Muscle of leg (tissue), 11 donors: ENCODE measurements around the gene NSD2. TPM values are rescaled to one million over a fixed set of nuclear protein-coding genes. Genes with fewer than 3 reads are reported as not detected.
"Not testable (repeated sequence)": the region's sequence is repeated elsewhere in the genome, so short reads cannot be mapped to it uniquely, and the experiment has no call there.

Experiments used
- DNase-seq: peaks from one replicate; pipeline ENCODE4 v3.0.0; 2013
- H3K27ac ChIP-seq: one replicate; pipeline ENCODE4 v1.5.1; 2013; ENCODE audit warnings: mild to moderate bottlenecking, low read length, control low read depth
- H3K27me3 ChIP-seq: one replicate; pipeline ENCODE4 v1.6.1; 2013; ENCODE audit warnings: low read length; ENCODE audit not compliant: control insufficient read depth, insufficient read depth
- H3K36me3 ChIP-seq: one replicate; pipeline ENCODE4 v1.6.1; 2013; ENCODE audit warnings: low read length; ENCODE audit not compliant: control insufficient read depth, insufficient read depth
- H3K4me1 ChIP-seq: one replicate; pipeline ENCODE4 v1.6.1; 2013; ENCODE audit warnings: low read length; ENCODE audit not compliant: control insufficient read depth, insufficient read depth
- H3K4me3 ChIP-seq: one replicate; pipeline ENCODE4 v1.5.1; 2013; ENCODE audit warnings: low read length, control low read depth
- H3K9me3 ChIP-seq: replicated peaks from 2 replicates; pipeline ENCODE4 v1.6.1; 2013; ENCODE audit warnings: low read depth, low read length; ENCODE audit not compliant: control insufficient read depth
- WGBS: methylation state at CpG from one replicate; pipeline ENCODE4 v1.1.5; 2013; ENCODE audit warnings: missing lambda C conversion rate; ENCODE audit not compliant: insufficient coverage; 5-methylcytosine and 5-hydroxymethylcytosine counted together
- polyA plus RNA-seq, 8 donors: library from polyadenylated mRNA; unstranded; fragments of 120-200 nt; gene quantifications; one replicate each; pipeline versions ENCODE4 v1.2.1 to v1.2.3, GENCODE V29; 2013; ENCODE audit warnings: inconsistent platforms in 1 of 8, low replicate concordance in 1 of 8; ENCODE audit not compliant: insufficient read length in 8 of 8, insufficient read depth in 1 of 8
- total RNA-seq: library from RNA; stranded (reverse); fragments of 120-200 nt; gene quantifications from one replicate; pipeline ENCODE4 v1.2.4, GENCODE V29; 2013

NSD2 gene
- total and polyA plus RNA-seq, 9 donors, result 35.7 to 56.5 (median 43.0) TPM

DNA sequence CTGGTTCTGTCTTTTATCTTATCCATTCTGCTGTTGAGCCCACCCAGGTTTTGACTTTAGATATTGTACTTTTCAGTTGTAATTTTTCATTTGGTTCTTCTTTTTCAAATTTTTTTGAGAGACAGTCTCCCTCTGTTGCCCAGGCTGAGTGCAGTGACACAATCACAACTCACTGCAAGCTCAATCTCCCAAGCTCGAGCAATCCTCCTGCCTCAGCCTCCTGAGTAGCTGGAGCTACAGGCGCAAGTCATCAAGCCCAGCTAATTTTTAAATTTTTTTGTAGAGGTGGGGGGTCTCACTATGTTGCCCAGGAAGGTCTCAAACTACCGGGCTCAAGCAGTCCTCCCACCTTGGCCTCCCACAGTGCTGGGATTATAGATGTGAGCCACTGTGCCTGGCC, 41.0 kb upstream of the NSD2 start:
- WGBS, result no CpG with 5 or more reads among the region's 3 CpGs
- peaks cover 68% of the 10 kb centered on the region for H3K36me3 ChIP-seq
- no peak for DNase-seq

DNA sequence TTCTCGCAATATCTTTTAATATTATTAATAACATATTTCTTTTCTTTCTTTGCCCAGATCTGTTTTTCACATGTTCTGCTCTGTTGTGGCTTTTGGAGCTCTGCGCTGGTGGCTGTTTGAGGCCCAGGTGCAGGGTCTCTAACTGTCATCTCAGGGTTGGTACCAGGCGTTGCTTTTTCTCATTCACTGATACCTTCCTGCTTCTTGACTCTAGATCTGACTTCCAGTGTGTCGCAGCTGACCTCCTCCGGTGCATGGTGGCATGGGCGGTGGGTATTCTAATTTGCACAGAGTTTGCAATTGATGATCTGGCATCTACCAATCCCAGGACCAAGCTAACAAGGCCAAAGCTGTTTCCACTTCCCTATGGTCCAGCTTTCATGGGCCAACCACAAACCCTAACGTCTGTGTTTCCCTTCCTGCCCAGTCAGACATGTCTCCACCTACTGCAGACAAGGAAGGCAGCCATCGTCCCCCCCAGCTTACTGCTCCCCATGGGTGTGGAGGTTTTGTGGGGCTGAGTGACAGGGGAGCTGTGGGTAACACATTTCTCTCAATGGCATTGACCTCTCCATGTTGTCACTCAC, 40.5 kb upstream of the NSD2 start:
- no peak for DNase-seq
- H3K36me3 ChIP-seq, result peaks cover 68% of the 10 kb centered on the region

More for the DNA sequence above, 41.0 kb upstream of the NSD2 start:
- H3K9me3 ChIP-seq, result no peaks in the 10 kb centered on the region
- no peak overlapping the region for H3K27ac ChIP-seq
- no peaks in the 10 kb centered on the region for H3K27me3 ChIP-seq
- no peak overlapping the region for H3K4me3 ChIP-seq
- no peaks in the 10 kb centered on the region for H3K4me1 ChIP-seq

DNA sequence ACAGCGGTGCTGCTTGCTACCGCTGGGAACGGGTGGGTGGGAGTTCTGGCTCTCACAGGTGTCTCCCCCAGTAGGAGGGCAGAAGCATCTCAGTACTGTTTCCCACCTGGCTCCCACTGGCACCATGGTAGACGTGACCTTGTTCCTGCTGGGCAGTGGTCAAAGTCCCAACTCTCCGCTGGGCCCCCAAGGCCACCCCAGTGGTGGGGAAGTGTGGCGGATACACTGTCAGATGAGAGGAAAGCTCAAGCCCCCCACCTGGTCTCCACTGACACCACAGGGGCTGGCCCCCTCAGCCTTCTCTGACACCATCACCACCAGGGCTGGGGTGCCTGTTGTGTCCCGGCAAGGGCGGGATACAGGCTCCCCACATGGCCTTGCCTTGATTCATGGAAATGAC, 39.9 kb upstream of the NSD2 start:
- no peak overlapping the region for H3K27ac ChIP-seq
- peaks cover 68% of the 10 kb centered on the region for H3K36me3 ChIP-seq
- no peaks in the 10 kb centered on the region for H3K27me3 ChIP-seq
- no peak overlapping the region for H3K4me3 ChIP-seq
- no peaks in the 10 kb centered on the region for H3K9me3 ChIP-seq
- WGBS, result 93% methylated on average over 4 of the region's 8 CpGs
- H3K4me1 ChIP-seq, result no peaks in the 10 kb centered on the region
- DNase-seq, result no peak

More for the DNA sequence above, 40.5 kb upstream of the NSD2 start:
- Histone ChIP-seq H3K9me3 (no peaks in the 10 kb centered on the region), H3K4me1 (no peaks in the 10 kb centered on the region), H3K4me3 (no peak overlapping the region), H3K27ac (no peak overlapping the region), H3K27me3 (no peaks in the 10 kb centered on the region)
- 93% methylated on average over 5 of the region's 8 CpGs for WGBS

DNA sequence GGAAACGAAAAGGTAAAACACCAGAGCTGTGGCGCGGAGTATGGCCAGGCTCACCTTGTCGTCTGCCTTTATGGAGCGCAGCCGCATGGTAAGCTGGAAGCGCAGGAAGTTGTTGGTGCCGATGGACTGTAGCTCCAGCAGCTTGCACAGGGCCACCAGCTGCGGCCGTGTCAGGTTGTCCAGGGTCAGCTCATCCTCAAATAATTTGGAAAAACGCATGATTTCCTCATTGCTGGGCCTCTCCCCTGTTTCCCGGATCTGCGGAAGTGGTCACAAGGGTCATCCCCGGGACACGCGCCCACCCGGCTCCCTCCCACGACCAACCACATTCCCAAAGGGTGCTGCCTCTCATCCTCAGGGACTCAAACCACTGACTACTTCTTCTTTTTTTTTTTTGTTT, 38.5 kb upstream of the NSD2 start:
- no peak overlapping the region for H3K4me3 ChIP-seq
- peaks cover 71% of the 10 kb centered on the region for H3K36me3 ChIP-seq
- 92% methylated on average over 18 of the region's 18 CpGs for WGBS

DNA sequence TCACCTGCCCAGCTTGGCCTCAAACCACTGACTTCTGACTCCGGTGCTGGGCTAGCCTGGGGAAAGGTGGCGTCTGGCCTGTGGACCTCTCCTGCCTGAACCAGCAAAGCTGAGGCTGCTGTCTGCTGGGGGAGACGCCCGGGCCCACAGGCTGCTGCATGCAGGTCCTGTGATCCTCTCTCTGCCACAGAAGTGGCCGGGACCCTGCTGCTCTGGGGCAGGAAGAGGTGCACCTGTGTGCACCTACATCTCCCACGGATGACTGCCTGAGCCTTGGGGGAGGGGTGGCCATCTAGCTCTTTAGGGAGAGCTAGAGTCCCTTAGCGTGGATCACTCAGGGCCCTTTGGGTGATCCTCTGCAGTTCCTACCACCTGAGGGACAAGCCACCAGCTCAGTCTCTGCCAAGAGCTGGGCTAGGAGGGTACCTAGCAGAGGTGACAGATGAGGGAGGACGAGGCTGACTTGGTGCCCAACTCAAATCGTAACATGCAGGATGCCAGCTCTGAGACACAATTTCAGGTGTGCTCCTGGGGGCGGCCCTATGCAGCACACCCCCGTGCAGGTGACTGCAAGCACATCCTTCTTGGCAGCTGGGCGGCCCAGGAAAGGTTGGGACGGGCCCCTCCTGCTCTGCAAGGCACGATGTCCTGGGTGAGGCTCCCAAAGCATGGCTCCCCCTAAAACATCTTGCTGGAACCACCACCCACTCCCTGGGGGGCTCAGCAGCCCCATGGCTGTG, 37.7 kb upstream of the NSD2 start:
- H3K4me3 ChIP-seq, result no peak overlapping the region
- no peaks in the 10 kb centered on the region for H3K9me3 ChIP-seq
- peaks cover 77% of the 10 kb centered on the region for H3K36me3 ChIP-seq
- H3K27ac ChIP-seq, result no peak overlapping the region
- 94% methylated on average over 12 of the region's 14 CpGs for WGBS
- no peaks in the 10 kb centered on the region for H3K27me3 ChIP-seq
- DNase-seq, result no peak
- no peaks in the 10 kb centered on the region for H3K4me1 ChIP-seq

More for the DNA sequence above, 38.5 kb upstream of the NSD2 start:
- no peak overlapping the region for H3K27ac ChIP-seq
- H3K4me1 ChIP-seq, result no peaks in the 10 kb centered on the region
- DNase-seq, result no peak
- no peaks in the 10 kb centered on the region for H3K27me3 ChIP-seq
- no peaks in the 10 kb centered on the region for H3K9me3 ChIP-seq

DNA sequence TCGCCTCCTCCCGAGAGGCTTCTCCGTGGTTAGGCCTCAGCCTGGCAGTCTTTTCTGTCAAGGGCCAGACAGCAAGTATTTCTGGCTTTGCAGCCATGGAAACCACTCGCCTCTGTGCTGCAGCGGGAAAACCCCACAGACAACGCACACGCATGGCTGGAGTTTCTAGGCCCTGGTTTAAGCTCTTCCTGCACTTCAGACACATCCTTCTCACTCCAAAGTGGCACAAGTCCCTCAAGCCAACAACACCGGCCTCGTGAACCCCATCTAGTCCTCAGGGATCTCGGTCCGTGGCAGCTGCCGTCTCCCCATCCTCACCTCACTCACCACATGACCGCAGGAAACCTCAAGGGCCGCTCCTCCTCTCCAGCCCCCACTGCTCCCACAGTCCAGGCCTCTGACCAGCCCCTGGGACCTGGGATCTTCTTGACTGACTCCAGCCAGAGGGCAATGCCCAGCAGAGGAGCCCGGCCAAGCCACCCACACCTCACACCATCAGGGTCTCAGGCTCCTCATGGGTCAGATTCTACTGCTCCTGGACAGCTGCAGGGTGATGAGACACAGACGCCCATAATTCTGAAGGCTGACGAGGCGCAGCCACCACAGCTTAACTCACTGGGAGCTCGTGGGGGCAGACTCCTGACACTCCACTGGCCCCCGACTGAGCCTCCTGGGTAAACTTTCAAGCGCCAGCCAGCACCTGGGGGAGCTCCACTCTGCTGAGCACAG, 37.0 kb upstream of the NSD2 start:
- no peaks in the 10 kb centered on the region for H3K4me1 ChIP-seq
- no peak overlapping the region for H3K4me3 ChIP-seq
- WGBS, result 81% methylated on average over 20 of the region's 21 CpGs
- H3K9me3 ChIP-seq, result no peaks in the 10 kb centered on the region
- H3K36me3 ChIP-seq, result peaks cover 84% of the 10 kb centered on the region
- no peaks in the 10 kb centered on the region for H3K27me3 ChIP-seq
- no peak for DNase-seq
- H3K27ac ChIP-seq, result no peak overlapping the region

DNA sequence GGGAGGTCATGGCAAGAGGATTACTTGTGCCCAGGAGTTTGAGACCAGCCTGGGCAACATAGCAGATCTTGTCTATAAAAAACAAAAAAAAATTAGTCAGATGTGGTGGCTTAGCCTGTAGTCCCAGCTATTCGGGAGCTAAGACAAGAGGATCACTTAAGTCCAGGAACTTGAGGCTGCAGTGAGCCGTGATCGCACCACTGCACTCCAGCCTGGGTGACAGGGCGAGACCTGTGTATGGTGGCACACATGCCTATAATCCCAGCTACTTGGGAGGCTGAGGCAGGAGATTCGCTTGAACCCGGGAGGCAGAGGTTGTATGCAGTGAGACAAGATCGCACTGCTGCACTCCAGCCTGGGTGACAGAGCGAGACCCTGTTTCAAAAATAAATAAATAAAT, 35.4 kb upstream of the NSD2 start:
- H3K36me3 ChIP-seq, result peaks cover 83% of the 10 kb centered on the region
- 95% methylated on average over 4 of the region's 8 CpGs for WGBS
- H3K9me3 ChIP-seq, DNase-seq, H3K27ac ChIP-seq, H3K27me3 ChIP-seq, H3K4me3 ChIP-seq, H3K4me1 ChIP-seq: not testable (repeated sequence)

DNA sequence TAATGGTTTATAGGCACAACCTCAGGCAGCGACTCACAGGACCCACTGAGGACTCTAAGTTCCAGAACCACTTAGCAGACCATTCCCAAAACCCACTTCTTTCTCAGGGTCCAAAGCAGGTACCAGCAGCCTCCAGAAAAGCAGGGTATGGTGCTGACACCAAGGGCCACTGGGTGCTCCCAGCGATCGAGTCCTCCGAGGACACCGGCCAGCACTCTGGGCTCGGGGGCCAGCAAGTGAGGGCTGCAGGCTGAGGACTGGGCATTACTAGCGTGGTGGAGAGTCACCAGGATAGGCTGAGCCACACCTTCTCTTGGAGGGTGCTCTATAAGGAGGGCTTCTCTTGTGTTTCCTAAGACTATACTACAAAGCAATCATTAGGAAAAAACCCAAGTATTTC, 34.5 kb upstream of the NSD2 start:
- no peak overlapping the region for H3K4me3 ChIP-seq
- H3K27me3 ChIP-seq, result no peaks in the 10 kb centered on the region
- H3K36me3 ChIP-seq, result peaks cover 83% of the 10 kb centered on the region
- no peaks in the 10 kb centered on the region for H3K4me1 ChIP-seq
- DNase-seq, result no peak
- H3K9me3 ChIP-seq, result no peaks in the 10 kb centered on the region
- no peak overlapping the region for H3K27ac ChIP-seq
- WGBS, result 93% methylated on average over 3 of the region's 7 CpGs

DNA sequence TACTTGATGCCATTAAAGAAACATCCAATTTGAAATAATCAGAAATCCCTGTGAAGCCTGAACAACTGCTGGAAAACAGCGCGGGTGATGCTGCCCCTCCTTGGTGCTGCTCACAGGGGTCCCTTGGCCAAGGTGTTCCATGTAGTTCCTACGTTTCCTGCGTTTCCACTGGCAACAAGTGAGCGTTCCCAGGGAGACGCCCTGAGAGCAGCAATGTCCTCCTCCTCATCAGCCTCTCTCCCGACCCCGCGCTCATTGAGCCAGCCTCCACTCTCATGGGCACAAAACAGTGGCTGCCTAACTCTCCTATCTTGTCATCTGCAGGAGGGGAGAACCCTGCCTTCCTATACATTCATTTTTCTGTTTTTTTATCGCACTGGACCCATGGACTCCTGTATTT, 34.1 kb upstream of the NSD2 start:
- no peak for DNase-seq
- H3K9me3 ChIP-seq, result no peaks in the 10 kb centered on the region
- 82% methylated on average over 9 of the region's 10 CpGs for WGBS
- no peak overlapping the region for H3K27ac ChIP-seq
- no peaks in the 10 kb centered on the region for H3K4me1 ChIP-seq
- no peak overlapping the region for H3K4me3 ChIP-seq
- H3K27me3 ChIP-seq, result no peaks in the 10 kb centered on the region
- peaks cover 81% of the 10 kb centered on the region for H3K36me3 ChIP-seq

DNA sequence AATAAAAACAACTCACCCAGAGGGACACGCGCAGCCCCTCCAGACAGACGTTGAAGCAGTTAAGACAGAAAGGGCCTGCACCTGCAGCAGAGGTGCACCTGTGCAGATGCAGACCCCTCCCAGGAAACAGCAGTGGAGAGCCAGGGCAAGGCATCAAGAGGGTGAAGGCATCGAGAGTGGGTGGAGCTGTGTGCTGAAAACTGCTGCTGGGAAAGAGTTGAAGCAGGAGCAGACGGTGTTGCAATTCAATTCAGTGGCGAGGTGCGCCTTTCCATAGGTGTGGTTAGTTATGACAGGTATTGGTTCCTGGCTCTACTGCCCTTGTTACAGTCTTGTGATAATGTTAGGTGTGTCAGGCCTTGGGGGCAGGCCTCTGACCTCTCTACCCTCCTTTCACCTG, 31.9 kb upstream of the NSD2 start:
- Histone ChIP-seq H3K4me3 (no peak overlapping the region), H3K36me3 (peaks cover 82% of the 10 kb centered on the region), H3K9me3 (no peaks in the 10 kb centered on the region), H3K27me3 (no peaks in the 10 kb centered on the region), H3K4me1 (peaks cover 2% of the 10 kb centered on the region), H3K27ac (no peak overlapping the region)
- no peak for DNase-seq
- 95% methylated on average over 4 of the region's 7 CpGs for WGBS
